ENCODE data around the gene POLA1.

Gene POLA1

GRCh38 chrX:25012433-25012735 lies 318.7 kb downstream of the POLA1 start:
- DNase-seq: no peak

- DNase-seq: no peak
Observed at GRCh38 chrX:25012793-25013631, 319.3 kb downstream of the POLA1 start.

- DNase-seq: no peak
Observed at GRCh38 chrX:25013632-25014365, 320.1 kb downstream of the POLA1 start.

- no peak for DNase-seq
Observed at GRCh38 chrX:25014366-25014838, 320.7 kb downstream of the POLA1 start.

GRCh38 chrX:25015486-25016360 lies 322.0 kb downstream of the POLA1 start, which contains the start of gene ARX:
Gene ARX (minus strand): TSS chrX:25015965. CDS start chrX:25015737, 228 bp downstream.
- DNase-seq: no peak

- no peak for DNase-seq
Observed at GRCh38 chrX:25016361-25016671, 322.6 kb downstream of the POLA1 start.

GRCh38 chrX:25016938-25017598 lies 323.4 kb downstream of the POLA1 start:
- no peak for DNase-seq

GRCh38 chrX:25017667-25018247 lies 324.0 kb downstream of the POLA1 start:
- no peak for DNase-seq

GRCh38 chrX:25018682-25019081 lies 325.0 kb downstream of the POLA1 start:
- DNase-seq: no peak

GRCh38 chrX:25019707-25020390 lies 326.1 kb downstream of the POLA1 start:
- no peak for DNase-seq

- DNase-seq: no peak
Observed at GRCh38 chrX:25020391-25020904, 326.7 kb downstream of the POLA1 start.

- DNase-seq: peak; percentile 11
Observed at GRCh38 chrX:25020905-25021449, 327.3 kb downstream of the POLA1 start.

- DNase-seq: no peak
Observed at GRCh38 chrX:25022499-25023325, 329.0 kb downstream of the POLA1 start.

GRCh38 chrX:25023908-25024307 lies 330.2 kb downstream of the POLA1 start:
- no peak for DNase-seq

GRCh38 chrX:25025615-25026014 lies 331.9 kb downstream of the POLA1 start:
- DNase-seq: no peak

- no peak for DNase-seq
Observed at GRCh38 chrX:25026576-25026975, 332.9 kb downstream of the POLA1 start.

- no peak for DNase-seq
Observed at GRCh38 chrX:25028726-25029125, 335.0 kb downstream of the POLA1 start.

- no peak for DNase-seq
Observed at GRCh38 chrX:25029288-25029825, 335.6 kb downstream of the POLA1 start.

GRCh38 chrX:25034889-25035288 lies 341.2 kb downstream of the POLA1 start:
- no peak for DNase-seq

- DNase-seq: no peak
Observed at GRCh38 chrX:25039036-25039435, 345.3 kb downstream of the POLA1 start.

Data from central memory CD4-positive, alpha-beta T cell (primary cell).